Prostate gland (tissue), 2 donors: ENCODE measurements around the gene IMMP2L. TPM values are rescaled to one million over a fixed set of nuclear protein-coding genes. Genes with fewer than 3 reads are reported as not detected.

Experiments
- DNase-seq: peaks from one replicate; pipeline ENCODE4 v3.0.0-alpha.2; 2019; ENCODE audit warnings: low spot score
- H3K27ac ChIP-seq, 2 donors: fragments of 200-600 bp; sonication (generic); 2 replicates each; pipeline ENCODE4 v1.5.1; 2017 to 2019
- H3K27me3 ChIP-seq: fragments of 200-600 bp; sonication (generic); replicated peaks from 2 replicates; pipeline ENCODE4 v1.5.1; 2019; ENCODE audit not compliant: insufficient read depth
- H3K36me3 ChIP-seq, 2 donors: fragments of 200-600 bp; sonication (generic); 1 replicate in 1 of 2; 2 replicates in 1 of 2; pipeline versions ENCODE4 v1.5.1 to v1.8.1; 2017 to 2019
- H3K4me1 ChIP-seq: fragments of 200-600 bp; sonication (generic); replicated peaks from 2 replicates; pipeline ENCODE4 v1.5.1; 2019
- H3K4me3 ChIP-seq, 2 donors: fragments of 200-600 bp; sonication (generic); 2 replicates each; pipeline ENCODE4 v1.5.1; 2017 to 2019
- H3K9me3 ChIP-seq: fragments of 200-600 bp; sonication (generic); 2 replicates; pipeline ENCODE4 v1.5.1; 2017
- POLR2A ChIP-seq: fragments of 450-650 bp; IDR thresholded peaks from one replicate; pipeline ENCODE4 v1.6.1; 2016; ENCODE audit warnings: antibody characterized with exemption, mild to moderate bottlenecking
- POLR2AphosphoS5 ChIP-seq: sonication (generic); formaldehyde crosslinking; IDR thresholded peaks from one replicate; pipeline ENCODE4 v1.6.1; 2017; ENCODE audit warnings: antibody characterized with exemption
- WGBS: methylation state at CpG from one replicate; pipeline ENCODE4 v1.1.5; 2018; 5-methylcytosine and 5-hydroxymethylcytosine counted together
- intact Hi-C: fragments of 100-400 bp; cut with DNase I; formaldehyde crosslinking; loops from one replicate; pipeline ENCODE4 v1.14.2; 2022
- total RNA-seq, 2 donors: library from RNA; depleted of rRNA; stranded (reverse); fragments of >200 nt; gene quantifications; one replicate each; pipeline ENCODE4 v1.1.0, GENCODE V29; 2016
- TF ChIP-seq, protein P1 (sequence below), 4 experiments: fragments of 200-600 bp in 2 of 4; fragments of 450-650 bp in 2 of 4; sonication (generic) in 2 of 4; IDR thresholded peaks; 1 replicate in 3 of 4; 2 replicates in 1 of 4; pipeline ENCODE4 v1.5.1; 2016 to 2019; ENCODE audit warnings: antibody characterized with exemption in 4 of 4, mild to moderate bottlenecking in 2 of 4, moderate library complexity in 2 of 4

Gene IMMP2L
- total RNA-seq, 2 donors from 2014 or later: 16.9 to 20.4 TPM

- no peak for DNase-seq
- Histone ChIP-seq H3K4me1 (no peaks in the 10 kb centered on the region), H3K27ac (no peak overlapping the region), H3K36me3 (no peaks in the 10 kb centered on the region), H3K9me3 (no peaks in the 10 kb centered on the region), H3K27me3 (no peaks in the 10 kb centered on the region), H3K4me3 (no peak overlapping the region)
- WGBS: 89% methylated on average over 4 of the region's 4 CpGs
- TF ChIP-seq POLR2AphosphoS5 (no peak), POLR2A (no peak)
- TF ChIP-seq, protein P1, sequence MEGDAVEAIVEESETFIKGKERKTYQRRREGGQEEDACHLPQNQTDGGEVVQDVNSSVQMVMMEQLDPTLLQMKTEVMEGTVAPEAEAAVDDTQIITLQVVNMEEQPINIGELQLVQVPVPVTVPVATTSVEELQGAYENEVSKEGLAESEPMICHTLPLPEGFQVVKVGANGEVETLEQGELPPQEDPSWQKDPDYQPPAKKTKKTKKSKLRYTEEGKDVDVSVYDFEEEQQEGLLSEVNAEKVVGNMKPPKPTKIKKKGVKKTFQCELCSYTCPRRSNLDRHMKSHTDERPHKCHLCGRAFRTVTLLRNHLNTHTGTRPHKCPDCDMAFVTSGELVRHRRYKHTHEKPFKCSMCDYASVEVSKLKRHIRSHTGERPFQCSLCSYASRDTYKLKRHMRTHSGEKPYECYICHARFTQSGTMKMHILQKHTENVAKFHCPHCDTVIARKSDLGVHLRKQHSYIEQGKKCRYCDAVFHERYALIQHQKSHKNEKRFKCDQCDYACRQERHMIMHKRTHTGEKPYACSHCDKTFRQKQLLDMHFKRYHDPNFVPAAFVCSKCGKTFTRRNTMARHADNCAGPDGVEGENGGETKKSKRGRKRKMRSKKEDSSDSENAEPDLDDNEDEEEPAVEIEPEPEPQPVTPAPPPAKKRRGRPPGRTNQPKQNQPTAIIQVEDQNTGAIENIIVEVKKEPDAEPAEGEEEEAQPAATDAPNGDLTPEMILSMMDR (IDR thresholded peaks at IDR 0.05): no peak
- intact Hi-C loops: no loop called here
Measured at GRCh38 chr7:111057066-111057465, 505.2 kb downstream of the IMMP2L start.

- H3K4me3 ChIP-seq: no peak overlapping the region
- intact Hi-C loops: no loop called here
- H3K4me1 ChIP-seq: no peaks in the 10 kb centered on the region
- H3K36me3 ChIP-seq: no peaks in the 10 kb centered on the region
- no peaks in the 10 kb centered on the region for H3K27me3 ChIP-seq
- no peak overlapping the region for H3K27ac ChIP-seq
- no peaks in the 10 kb centered on the region for H3K9me3 ChIP-seq
- no peak for DNase-seq
- no peak for TF ChIP-seq POLR2A
- no peak for TF ChIP-seq POLR2AphosphoS5
- TF ChIP-seq, protein P1 (IDR thresholded peaks at IDR 0.05): no peak
- WGBS: 89% methylated on average over 2 of the region's 2 CpGs
Measured at GRCh38 chr7:111056371-111056770, 505.9 kb downstream of the IMMP2L start.

DNA sequence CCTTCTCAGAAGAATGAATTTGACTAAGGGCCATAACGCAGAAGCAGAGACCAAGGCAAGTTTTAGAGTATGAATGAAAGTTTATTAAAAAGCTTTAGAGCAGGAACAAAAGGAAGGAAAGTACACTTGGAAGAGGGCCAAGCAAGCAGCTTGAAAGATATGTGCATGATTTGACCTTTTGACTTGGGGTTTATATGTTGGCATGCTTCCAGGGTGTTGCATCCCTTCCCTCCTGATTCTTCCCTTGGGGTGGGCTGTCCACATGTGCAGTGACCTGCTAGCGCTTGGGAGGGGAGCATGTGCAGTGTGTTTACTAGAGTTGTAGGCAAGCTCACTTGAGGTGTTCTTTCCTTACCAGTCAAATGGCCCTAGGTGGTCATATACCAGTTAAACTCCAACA is 509.3 kb downstream of the IMMP2L start:
- no peaks in the 10 kb centered on the region for H3K36me3 ChIP-seq
- no peak overlapping the region for H3K4me3 ChIP-seq
- intact Hi-C loops: no loop called here
- H3K4me1 ChIP-seq: no peaks in the 10 kb centered on the region
- no peak for TF ChIP-seq POLR2A
- TF ChIP-seq, protein P1 (IDR thresholded peaks at IDR 0.05): no peak
- TF ChIP-seq POLR2AphosphoS5: no peak
- 76% methylated on average over 2 of the region's 2 CpGs for whole genome bisulfite sequencing
- no peaks in the 10 kb centered on the region for H3K27me3 ChIP-seq
- H3K9me3 ChIP-seq: no peaks in the 10 kb centered on the region
- no peak overlapping the region for H3K27ac ChIP-seq
- DNase-seq: no peak

GRCh38 chr7:111051832-111052231 is 510.5 kb downstream of the IMMP2L start:
- TF ChIP-seq, protein P1 (IDR thresholded peaks at IDR 0.05): no peak
- TF ChIP-seq POLR2A (no peak), POLR2AphosphoS5 (no peak)
- DNase-seq: no peak
- Histone ChIP-seq H3K4me3 (no peak overlapping the region), H3K36me3 (no peaks in the 10 kb centered on the region), H3K27ac (no peak overlapping the region), H3K9me3 (no peaks in the 10 kb centered on the region), H3K27me3 (no peaks in the 10 kb centered on the region), H3K4me1 (no peaks in the 10 kb centered on the region)
- intact Hi-C loops: no loop called here
- WGBS: 97% methylated on average over 1 of the region's 1 CpG

DNA sequence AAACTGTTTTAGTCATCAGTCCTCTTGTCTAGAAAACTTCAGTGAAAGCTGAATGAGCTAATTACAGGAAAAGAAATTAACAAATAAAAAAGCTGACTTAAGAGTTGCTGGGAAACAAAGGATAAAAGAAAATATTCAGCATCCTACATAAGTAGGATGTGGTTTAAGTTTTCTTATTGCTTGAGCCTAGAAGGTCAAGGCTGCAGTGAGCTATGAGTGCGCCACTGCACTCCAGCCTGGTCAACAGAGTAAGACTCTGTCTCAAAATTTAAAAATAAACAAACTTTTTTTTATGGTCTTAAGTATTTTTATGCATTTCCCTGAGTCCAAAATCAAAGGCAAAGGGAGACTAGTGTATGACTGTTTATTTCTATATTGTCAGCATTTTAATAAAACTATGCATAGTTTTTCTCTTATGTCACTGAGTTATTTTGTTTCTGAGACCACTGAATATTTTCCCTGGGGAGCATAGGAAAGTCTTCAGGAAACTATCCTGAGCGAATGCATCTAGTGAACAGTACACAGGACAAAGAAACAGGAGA is 511.3 kb downstream of the IMMP2L start:
- no peaks in the 10 kb centered on the region for H3K36me3 ChIP-seq
- H3K27me3 ChIP-seq: no peaks in the 10 kb centered on the region
- no peaks in the 10 kb centered on the region for H3K4me1 ChIP-seq
- 82% methylated on average over 2 of the region's 2 CpGs for WGBS
- TF ChIP-seq POLR2A (no peak), POLR2AphosphoS5 (no peak)
- TF ChIP-seq, protein P1 (IDR thresholded peaks at IDR 0.05): no peak
- H3K9me3 ChIP-seq: no peaks in the 10 kb centered on the region
- no peak for DNase-seq
- intact Hi-C loops: no loop called here
- H3K4me3 ChIP-seq: no peak overlapping the region
- H3K27ac ChIP-seq: no peak overlapping the region
